G401 (cell line): ENCODE results near the gene RNPS1. TPM values are rescaled to one million over a fixed set of nuclear protein-coding genes. Genes with fewer than 3 reads are reported as not detected.
"Not testable (repeated sequence)": the region's sequence is repeated elsewhere in the genome, so short reads cannot be mapped to it uniquely, and the experiment has no call there.

Experiments
- DNase-seq: peaks from one replicate; pipeline ENCODE4 v3.0.0-alpha.2; 2015; ENCODE audit warnings: low spot score
- in situ Hi-C: cut with HindIII; loops from 2 replicates; pipeline ENCODE4 v1.10.0; 2016; ENCODE audit warnings: low sequenced_read_pairs, mixed read lengths
- total RNA-seq: library from RNA; depleted of rRNA; stranded (reverse); fragments of >200 nt; shearing (Covaris generic); gene quantifications from 2 replicates; pipeline ENCODE4 v1.2.3, GENCODE V29; 2014

RNPS1 gene
- total RNA-seq, 1 experiment from 2014 or later, result 179 TPM

DNA sequence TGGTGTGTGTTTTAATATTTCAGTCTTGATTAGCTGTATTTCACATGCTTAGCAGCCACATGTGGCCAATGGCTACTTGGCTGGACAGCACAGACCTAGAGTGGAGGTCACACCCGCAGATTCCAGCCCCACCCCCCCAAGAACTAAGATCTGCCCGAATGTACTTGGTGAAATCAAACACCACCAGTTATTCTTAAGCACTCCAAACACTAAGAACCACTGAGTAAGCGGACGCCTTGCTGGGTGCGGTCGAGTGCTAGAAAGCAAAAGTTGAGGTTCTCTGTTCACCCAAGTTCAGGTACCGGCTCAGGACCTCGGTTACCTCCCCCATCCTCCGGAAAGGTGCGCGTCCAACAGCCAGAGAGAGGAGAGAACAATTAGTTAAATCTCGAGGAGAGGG is 1.0 kb downstream of the RNPS1 start:
- in situ Hi-C loops, DNase-seq: not testable (repeated sequence)

DNA sequence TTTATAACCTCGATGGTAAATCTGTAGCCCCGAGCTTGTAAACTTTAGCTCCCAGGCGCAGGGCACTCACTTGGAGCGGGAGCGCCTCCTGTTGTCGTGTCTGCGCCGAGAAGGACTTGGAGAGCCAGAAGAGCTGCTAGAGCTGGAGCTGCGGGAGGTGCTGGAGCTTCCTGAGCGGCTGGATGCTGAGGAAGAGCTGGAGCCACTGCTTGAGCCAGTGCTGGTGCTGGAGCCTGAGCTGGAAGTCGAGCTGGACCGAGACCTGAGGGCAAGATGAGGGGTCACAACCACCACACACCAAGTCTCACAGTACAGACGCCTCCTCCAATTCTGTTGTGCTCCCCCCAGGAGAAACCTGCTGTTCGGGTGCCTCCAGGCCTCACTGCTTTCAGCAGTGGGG is 4.9 kb downstream of the RNPS1 start:
- DNase-seq, in situ Hi-C loops: not testable (repeated sequence)

DNA sequence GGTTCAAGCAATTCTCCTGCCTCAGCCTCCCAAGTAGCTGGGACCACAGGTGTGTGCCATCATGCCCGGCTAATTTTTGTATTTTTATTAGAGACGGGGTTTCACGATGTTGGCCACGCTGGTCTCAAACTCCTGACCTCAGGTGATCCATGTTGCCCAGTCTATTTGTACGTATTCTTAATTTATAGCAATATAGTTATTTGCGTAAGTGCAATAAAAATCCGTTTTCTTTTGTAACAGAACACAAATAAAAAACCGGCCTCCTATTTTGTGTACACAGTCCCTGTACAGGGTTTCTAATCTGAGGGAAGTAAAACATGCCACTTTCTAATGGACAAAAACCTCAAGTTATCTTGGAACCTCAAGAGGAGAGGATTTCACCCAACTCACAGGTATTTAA is 7.7 kb downstream of the RNPS1 start:
- no peak for DNase-seq
- in situ Hi-C loops, result no loop called here

DNA sequence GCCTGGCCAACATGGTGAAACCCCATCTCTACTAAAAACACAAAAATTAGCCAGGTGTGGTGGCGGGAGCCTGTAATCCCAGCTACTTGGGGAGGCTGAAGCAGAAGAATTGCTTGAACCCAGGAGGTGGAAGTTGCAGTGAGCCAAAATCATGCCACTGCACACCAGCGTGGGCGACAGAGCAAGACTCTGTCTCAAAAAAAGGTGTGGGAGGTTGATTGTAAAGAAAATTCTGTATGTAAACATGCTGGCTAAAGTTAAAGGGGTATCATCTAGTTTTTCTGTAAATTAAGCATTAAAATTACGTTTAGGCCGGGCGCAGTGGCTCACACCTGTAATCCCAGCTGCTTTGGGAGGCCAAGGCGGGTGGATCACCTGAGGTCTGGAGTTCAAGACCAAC is 9.4 kb downstream of the RNPS1 start:
- in situ Hi-C loops, DNase-seq: not testable (repeated sequence)

DNA sequence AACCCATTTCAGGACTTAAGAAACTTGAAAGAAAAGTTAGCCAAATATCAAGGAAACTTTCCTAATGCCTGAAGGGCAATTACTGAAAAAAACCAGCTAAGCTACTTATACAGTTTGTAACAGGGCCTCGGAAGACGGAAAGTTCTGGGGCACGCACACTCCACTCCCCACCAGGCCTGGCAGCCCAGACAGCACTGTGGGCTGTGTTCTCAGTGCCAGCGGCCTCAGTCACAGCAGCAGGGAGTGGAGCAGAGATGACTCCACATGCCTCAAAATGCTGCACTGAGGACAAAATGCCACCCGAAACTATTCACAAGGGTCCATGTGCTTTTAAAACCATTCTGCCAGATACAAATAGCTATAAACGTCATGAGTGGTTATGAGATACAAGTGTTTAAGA is 10.2 kb downstream of the RNPS1 start:
- in situ Hi-C loops, result no loop called here
- DNase-seq, result no peak

DNA sequence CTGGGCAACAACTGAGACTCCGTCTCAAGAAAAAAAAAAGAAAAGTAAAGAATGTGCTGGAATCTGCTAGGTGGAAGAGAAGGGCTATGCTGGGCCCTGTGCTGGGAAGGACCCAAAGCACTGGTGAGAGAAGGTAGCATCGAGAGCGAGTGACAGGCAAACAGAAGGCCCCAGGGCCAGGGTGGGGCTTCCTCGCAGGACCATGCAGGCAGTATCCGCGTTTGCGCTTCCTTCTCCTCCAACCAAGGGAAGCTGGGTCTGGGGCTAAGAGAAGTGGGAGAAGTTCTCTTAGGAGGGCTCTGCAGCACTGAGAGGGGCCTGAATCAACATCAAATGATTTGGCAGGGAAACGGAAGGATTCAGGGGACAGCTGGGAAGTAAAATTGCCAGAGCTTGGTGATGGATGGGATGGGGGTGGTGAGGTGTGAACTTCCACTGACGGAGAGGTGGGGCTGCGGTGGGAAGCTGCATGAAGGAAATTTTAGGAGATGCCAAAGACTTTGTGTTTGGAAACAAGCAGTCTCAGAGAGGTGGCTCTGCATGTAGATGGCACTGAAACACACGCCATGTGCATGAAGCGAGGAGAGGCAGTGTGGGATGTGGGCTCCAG is 11.3 kb downstream of the RNPS1 start:
- no peak for DNase-seq
- in situ Hi-C loops, result no loop called here

DNA sequence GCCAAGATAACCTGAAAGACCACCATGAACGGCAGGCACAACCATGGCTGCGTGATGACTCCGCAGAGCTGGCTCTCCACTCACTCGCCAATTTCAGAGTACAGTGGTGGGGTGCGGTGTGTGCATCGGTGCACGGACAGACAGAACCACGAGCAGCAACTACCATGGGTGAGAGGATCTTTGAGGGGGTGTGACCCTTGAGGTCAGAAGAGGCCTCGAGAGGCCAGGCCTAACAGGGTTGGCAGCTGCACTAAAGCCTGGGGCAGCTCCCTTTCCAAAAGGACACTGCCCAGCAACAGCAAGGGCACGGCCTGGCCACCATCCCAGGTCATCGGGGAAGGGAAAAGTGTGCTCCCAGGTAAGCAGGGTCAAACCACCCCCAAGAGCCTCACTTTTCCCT is 14.6 kb downstream of the RNPS1 start:
- no peak for DNase-seq
- in situ Hi-C loops, result no loop called here

DNA sequence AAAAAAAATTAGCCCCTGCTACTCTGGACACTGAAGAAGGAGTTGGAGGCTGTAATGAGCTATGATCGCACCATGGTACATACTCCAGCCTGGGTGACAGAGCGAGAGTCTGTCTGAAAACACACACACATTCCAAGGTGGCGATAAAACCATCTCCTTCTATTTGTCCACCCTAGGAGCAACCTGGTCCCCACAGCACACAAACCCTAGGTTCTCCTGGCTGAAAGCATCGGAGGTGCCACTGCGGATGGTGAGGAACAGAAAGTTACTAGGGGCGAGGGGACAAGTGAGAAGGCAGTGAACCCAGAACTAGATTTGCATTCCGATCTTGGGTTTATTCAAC is 15.1 kb downstream of the RNPS1 start:
- in situ Hi-C loops, result no loop called here
- no peak for DNase-seq

DNA sequence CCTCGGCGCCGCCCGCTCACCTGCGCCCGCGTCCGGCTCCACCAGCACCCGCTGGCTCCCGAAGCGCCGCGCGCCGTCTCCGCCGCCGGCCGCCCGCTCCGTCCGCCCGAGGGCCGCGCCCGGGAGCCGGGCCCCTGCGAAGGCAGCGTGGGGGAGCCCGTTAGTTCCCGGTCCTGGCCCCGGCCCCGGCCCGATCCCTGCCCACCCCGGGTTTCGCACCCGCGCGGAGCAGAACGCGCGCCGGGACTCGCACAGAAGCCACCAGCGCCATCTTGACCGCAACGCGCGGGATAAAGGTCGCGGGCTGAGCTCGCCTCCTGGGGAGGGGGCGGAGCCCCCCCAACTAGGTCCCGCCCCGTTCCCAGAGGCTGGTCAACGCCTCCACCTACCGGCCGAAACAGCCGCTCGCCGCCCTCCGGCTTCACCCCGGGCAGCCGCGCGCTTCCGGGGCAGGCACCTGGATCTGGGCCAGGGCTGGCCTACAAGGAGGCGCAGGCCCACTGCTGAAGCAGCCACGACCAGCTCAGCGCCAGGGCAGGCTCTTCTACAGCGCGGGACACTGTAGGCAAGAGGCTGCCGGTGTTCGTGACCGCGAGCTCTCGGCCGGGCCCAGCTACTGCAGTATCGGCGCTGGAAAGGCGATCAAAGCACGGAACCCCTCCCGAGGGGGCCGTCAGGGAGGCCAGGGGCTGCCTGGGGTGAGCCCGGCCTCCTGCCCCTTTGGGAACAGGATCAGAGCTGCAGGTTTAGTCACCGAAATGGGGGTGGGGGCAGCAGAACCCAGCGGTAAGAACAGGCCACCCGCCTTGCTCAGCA is 16.4 kb downstream of the RNPS1 start, which contains the start of gene ECI1:
TSS of gene ECI1 (minus strand) at position 292 of the 816 bp plus-strand sequence. CDS start at position 271, 21 bp downstream.
- in situ Hi-C loops, result no loop called here
- DNase-seq, result peak; percentile 94

DNA sequence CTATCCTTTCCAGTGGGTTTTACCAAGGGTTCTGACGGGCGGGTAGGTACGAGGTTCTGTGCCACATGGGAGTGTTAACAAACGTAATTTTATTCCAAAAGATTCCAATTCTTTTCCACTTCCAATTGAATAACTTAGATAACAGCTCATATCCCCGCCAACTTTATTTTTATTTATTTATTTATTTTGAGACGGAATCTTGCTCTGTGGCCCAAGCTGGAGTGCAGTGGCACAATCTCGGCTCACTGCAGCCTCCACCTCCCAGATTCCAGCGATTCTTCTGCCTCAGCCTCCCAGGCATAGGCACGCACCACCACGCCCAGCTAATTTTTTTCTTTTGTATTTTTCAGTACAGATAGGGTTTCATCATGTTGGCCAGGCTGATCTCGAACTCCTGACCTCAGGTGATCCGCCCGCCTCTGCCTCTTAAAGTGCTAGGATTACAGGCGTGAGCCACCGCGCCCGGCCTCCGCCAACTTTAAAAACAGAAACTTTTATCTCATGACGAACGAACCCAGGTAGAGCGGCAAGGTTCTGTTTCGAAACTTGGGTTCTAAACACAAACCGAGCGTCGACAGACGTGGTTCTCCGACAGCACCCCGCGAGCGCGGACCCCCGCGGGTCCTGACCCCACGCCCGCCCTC is 17.2 kb downstream of the RNPS1 start:
- in situ Hi-C loops, result no loop called here
- DNase-seq, result peak; percentile 15

DNA sequence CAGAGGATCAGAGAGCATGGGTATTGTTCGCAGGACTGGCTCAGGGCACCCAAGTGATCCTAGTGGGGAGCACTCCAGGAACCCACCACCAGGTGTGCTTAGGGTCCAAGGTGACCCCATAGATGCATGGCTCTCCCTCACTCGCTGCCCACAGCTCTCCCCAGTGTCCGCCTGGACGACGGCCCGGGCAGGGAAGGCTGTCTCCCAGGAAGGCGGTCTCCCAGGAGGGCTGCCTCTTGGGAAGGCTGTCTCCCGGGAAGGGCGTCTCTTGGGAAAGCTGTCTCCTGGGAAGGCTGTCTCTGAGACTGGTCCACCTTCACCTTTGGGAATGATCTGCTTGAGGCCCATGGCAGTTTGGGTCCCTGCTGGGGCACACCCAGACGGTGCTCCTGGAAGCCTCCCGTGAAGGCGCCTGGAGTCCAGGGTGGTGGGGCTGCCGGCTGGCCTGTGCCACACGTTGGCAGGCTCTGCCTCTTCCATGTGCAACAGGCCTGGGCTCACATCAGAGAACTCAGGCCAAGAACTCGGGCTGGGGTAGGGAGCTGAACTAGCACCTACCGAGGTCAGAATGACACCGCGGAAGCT is 21.5 kb downstream of the RNPS1 start:
- in situ Hi-C loops, result no loop called here
- no peak for DNase-seq

DNA sequence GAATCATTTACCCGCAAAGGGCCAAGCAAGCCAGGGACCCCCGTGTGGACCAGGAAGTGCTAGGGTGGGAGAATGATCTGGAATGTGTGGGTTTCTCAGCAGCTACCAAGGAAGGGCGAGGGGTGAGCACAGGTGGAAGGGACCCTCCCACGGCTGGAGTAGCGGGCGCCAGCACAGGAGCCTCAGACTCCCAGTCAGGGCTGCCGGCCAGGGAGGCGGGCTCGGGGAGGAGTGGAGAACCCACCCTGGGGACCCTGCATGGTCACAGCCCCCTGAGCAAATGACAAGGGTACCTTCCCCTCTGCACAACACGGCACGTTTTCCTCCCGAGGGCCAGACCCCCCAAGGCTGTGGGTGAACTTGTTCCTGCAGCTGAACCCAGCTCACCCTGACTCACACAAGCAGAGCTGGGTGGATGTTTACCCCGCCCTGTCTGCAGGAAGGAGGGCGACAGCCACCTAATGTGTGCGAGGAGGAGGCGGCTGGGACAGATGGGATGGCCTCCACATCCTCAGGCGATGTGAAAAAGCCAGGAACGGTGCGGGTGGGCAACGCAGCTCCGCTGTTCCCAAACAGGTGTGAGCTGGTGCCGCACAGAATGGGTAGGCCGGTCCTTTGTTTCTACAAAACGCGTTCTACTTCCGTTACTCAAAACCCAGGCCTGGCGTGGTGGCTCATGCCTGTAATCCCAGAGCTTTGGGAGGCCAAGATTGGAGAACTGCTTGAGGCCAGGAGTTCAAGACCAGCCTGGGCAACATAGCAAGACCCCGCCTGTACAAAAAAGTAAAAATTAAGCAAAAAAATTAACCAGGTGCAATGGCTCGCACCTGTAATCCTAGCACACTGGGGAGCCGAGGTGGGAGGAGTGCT is 22.8 kb downstream of the RNPS1 start:
- DNase-seq, result no peak
- in situ Hi-C loops, result no loop called here

DNA sequence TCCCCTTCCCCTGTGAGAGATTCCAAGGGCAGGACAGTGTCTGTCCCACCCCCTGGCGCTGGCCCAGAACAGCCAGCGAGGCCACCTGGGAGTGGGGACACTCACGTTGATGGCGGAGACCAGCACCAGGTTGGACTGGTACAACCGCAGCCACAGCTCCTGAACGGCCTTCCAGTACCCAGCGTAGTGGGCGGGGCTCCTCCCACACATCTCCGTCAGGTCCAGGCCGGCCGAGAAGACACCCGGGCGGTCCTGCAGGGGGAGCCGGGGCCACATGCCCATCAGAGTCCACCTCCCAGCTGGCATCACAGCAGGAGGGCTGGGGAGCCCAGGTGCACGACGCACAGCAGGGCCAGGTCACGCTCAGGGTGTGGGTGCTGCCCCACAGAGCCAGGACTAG is 23.6 kb downstream of the RNPS1 start:
- DNase-seq, result no peak
- in situ Hi-C loops, result no loop called here

DNA sequence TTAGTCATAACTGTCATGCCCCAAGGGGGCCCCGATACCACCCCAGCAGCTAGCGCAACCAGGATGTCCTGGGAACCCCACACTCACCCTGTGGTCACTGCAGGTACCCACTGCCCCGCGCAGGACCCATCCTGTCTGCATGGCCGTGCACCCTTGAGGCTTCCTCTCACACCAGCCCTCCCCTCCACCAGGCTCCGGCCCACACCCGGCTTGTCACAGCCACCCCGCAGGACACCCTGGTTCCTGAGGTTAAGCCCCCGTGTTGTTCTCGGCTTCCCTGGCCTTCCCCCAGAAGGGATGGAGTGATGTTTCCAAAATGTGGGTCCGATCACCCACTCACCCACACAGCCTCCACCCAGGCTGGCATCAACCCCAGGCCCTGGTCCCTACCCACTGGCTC is 24.1 kb downstream of the RNPS1 start:
- in situ Hi-C loops, result no loop called here
- DNase-seq, result no peak

DNA sequence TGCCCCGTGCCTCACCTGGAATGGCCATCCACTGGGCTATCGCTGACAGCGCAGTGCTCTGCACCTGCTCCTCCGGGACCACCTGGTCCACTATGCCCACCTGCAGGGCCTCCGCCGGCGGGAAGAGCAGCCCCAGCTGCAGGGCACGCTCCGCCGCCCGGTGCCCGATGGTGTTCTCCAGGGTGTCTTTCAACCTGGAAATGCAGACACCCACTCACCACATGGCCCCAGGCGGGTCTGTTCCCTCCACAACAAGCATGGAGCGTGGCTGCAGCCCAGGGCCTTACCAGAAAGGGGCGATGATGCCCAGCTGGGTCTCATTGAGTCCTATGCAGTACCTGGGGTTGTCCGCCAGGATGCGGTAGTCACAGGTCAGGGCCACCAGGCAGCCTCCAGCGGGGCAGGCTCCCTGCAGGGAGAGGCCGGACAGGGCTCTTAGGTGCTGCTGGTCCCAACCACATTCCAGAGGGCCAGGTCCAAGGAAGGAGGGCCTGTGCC is 24.8 kb downstream of the RNPS1 start:
- in situ Hi-C loops, result no loop called here

DNA sequence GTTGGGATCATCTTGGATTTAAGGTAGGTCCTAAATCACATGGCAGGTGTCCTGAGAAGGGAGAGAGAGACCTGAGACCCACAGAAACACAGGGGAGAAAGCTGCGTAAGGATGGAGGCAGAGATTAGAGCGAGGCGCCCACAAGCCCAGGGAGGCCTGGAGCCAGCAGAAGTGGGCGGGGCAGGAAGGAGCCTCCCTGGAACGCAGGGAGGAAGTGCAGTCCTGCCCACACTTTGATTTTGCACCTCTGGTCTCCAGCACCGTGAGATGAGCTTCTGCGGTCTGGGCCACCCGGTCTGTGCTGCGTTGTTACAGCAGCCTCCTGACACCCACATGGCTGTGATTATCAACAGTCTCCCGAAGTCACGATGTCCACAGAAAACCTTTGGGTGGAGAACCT is 25.3 kb downstream of the RNPS1 start:
- no peak for DNase-seq
- in situ Hi-C loops, result no loop called here

More for the DNA sequence above, 24.8 kb downstream of the RNPS1 start:
- no peak for DNase-seq

DNA sequence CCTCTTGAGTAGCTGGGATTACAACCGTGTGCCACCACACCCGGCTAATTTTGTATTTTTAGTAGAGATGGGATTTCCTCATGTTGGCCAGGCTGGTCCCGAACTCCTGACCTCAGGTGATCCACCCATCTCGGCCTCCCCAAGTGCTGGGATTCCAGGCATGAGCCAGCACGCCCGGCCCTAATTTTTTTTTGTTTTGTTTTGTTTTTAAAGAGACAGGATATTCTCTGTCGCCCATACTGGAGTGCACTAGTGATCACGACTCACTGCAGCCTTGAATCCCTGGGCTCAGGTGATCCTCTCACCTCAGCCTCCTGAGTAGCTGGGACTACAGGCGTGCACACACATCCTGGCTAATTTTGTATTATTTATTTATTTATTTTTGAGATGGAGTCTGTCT is 27.6 kb downstream of the RNPS1 start:
- DNase-seq, in situ Hi-C loops: not testable (repeated sequence)

DNA sequence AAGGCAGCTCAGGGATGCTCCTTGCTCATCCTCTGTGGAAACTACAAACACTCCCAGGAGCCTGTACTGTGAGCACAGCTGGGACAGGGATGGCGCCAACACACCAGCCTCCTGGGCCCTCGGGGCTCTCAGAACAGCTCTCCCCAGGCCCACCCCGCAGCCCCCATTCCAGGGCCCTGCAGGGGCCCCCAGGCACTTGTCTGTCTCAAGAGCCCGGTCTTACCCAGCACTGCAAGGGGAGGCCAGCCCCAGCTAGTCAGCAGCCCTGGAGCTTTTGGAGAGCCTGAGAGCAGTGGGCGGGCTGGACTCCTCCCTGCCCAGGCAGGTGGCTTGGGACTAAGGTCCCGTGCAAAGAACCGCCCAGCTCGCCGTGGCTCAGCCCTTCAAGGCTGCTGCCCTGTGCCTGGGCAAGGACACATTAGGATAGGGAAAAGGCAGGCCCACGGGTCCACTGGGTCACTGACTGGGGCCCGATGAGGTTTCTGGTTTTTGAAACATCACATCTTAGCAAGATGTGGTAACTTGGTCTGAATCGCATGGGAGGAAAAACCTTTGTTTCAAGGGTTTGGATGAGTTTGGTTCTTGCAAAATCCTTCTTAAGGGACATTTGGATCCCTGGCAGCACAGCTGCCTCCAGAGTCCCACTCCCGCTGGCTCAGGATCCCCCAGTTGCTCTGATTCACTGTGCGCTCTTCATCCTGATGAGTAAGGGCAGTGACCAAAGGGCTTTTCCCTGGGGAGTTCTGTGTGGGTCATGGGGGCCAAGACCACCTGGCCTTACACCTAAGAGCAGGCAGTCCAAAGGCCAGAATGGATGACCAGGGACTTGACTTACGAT is 28.9 kb downstream of the RNPS1 start:
- in situ Hi-C loops, result no loop called here
- DNase-seq, result no peak
